Measurements from ENCODE around the gene CIAPIN1. TPM values are rescaled to one million over a fixed set of nuclear protein-coding genes. Genes with fewer than 3 reads are reported as not detected.
A peak's percentile ranks its signal among the peaks of the same experiment; 100 is the strongest.

CIAPIN1 gene
- total and polyA plus RNA-seq, 2 of the 8 experiments (the other 6 are each of a cell fraction or from before 2014, with no cell fraction given) = 76.8 to 83.6 TPM

DNA sequence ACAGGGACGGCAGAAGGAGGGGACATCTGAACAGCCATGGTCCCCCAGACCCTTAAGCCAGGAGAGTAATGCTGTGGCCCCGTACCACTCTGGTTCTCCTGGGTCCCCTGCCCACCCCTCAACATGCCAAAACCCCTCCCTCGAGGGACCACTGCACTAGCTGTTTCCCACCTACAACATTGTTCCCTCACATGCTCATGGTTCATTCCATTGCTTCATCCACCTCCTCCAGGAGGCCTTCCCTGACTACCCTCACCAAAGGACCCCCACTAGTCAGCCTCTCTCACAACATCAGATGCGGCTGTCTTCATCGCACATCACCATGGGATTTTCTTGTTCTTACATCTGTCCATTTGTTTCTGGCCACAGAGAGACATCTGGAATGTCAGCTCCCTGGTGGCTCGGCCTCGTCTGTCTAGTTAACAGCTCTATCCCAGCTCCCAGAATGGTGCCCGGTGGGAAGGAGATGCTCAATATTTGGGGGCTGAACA is 37.4 kb upstream of the CIAPIN1 start:
- TF ChIP-seq CTBP2 (IDR thresholded peaks at IDR 0.05; ENCODE audit: borderline replicate concordance, insufficient read depth, insufficient read length, low read length) (no peak), CHD1 (IDR thresholded peaks at IDR 0.05; ENCODE audit: low read depth, low read length) (no peak), KDM1A (IDR thresholded peaks at IDR 0.05; ENCODE audit: borderline replicate concordance, low read length) (no peak)
- TF ChIP-seq, protein P1, sequence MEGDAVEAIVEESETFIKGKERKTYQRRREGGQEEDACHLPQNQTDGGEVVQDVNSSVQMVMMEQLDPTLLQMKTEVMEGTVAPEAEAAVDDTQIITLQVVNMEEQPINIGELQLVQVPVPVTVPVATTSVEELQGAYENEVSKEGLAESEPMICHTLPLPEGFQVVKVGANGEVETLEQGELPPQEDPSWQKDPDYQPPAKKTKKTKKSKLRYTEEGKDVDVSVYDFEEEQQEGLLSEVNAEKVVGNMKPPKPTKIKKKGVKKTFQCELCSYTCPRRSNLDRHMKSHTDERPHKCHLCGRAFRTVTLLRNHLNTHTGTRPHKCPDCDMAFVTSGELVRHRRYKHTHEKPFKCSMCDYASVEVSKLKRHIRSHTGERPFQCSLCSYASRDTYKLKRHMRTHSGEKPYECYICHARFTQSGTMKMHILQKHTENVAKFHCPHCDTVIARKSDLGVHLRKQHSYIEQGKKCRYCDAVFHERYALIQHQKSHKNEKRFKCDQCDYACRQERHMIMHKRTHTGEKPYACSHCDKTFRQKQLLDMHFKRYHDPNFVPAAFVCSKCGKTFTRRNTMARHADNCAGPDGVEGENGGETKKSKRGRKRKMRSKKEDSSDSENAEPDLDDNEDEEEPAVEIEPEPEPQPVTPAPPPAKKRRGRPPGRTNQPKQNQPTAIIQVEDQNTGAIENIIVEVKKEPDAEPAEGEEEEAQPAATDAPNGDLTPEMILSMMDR (IDR thresholded peaks at IDR 0.05; ENCODE audit: control extremely low read depth in 1 of 3, insufficient read depth in 1 of 3, low read depth in 1 of 3, low read length in 3 of 3) = no peak
- Histone ChIP-seq H3K14ac (ENCODE audit: insufficient read length) (no peak overlapping the region), H4K5ac (ENCODE audit: insufficient read length, low read depth, low read length) (no peak overlapping the region), H3K4me3 (ENCODE audit: extremely low read depth in 1 of 4, insufficient read depth in 2 of 4, low read depth in 3 of 4, low read length in 4 of 4) (no peak overlapping the region), H3K23ac (ENCODE audit: insufficient read length) (no peak overlapping the region), H2AFZ (ENCODE audit: low read length) (no peak overlapping the region), H2BK5ac (ENCODE audit: low read depth, low read length) (no peak overlapping the region), H3K4me2 (ENCODE audit: insufficient read depth in 1 of 2, low read depth in 2 of 2, low read length in 2 of 2) (no peak overlapping the region; a peak in 1 of 4 replicates), H3K56ac (replicated peaks; ENCODE audit: insufficient read length, low read depth, low read length) (no peak overlapping the region), H4K20me1 (replicated peaks in 1 of 2; ENCODE audit: control insufficient read depth in 1 of 2, insufficient read depth in 2 of 2, low read length in 2 of 2) (no peaks in the 10 kb centered on the region), H3K23me2 (ENCODE audit: low read depth, low read length) (peaks cover 10% of the 10 kb centered on the region; the same call in 1 of the 2 replicates), H2BK12ac (ENCODE audit: low read depth, low read length) (no peak overlapping the region), H4K8ac (ENCODE audit: extremely low read depth, insufficient read depth, low read length) (peak overlapping the region; percentile 29), H3K9me3 (ENCODE audit: insufficient read depth in 2 of 2, low read depth in 1 of 2, low read length in 1 of 2) (peaks cover 3 to 4% of the 10 kb centered on the region in 2 experiments; a peak in 1 of 4 replicates), H2BK120ac (replicated peaks; ENCODE audit: low read depth, low read length) (no peak overlapping the region), H3K79me1 (ENCODE audit: low read depth, low read length) (no peaks in the 10 kb centered on the region), H3K9ac (replicated peaks in 1 of 4; ENCODE audit: extremely low read depth in 1 of 4, low read depth in 3 of 4, low read length in 3 of 4) (no peak overlapping the region), H3K27ac (ENCODE audit: low read depth, low read length) (no peak overlapping the region), H3K79me2 (ENCODE audit: control insufficient read depth in 1 of 2, insufficient read depth in 2 of 2, low read length in 2 of 2) (no peaks in the 10 kb centered on the region), H2AK5ac (ENCODE audit: low read depth, low read length) (no peak overlapping the region), H3K4me1 (replicated peaks in 1 of 4; ENCODE audit: control insufficient read depth in 3 of 4, insufficient read depth in 4 of 4, low read length in 3 of 4) (peaks cover 0 to 22% (median 11%) of the 10 kb centered on the region in 4 experiments; a peak in 6 of 7 replicates), H3K4ac (replicated peaks; ENCODE audit: insufficient read length, low read depth, low read length) (no peak overlapping the region), H3K36me3 (ENCODE audit: control insufficient read depth in 2 of 4, insufficient read depth in 4 of 4, low read length in 3 of 4) (no peaks in the 10 kb centered on the region), H3K18ac (ENCODE audit: extremely low read depth, low read length) (no peak overlapping the region), H3K27me3 (replicated peaks in 1 of 4; ENCODE audit: control insufficient read depth in 3 of 4, extremely low read depth in 1 of 4, insufficient read depth in 3 of 4, low read length in 3 of 4) (peaks cover 0 to 12% (median 4%) of the 10 kb centered on the region in 4 experiments; a peak in 4 of 7 replicates), H2BK15ac (ENCODE audit: low read length) (no peak overlapping the region), H2BK20ac (ENCODE audit: low read length) (no peak overlapping the region), H4K91ac (replicated peaks; ENCODE audit: insufficient read length, low read length) (no peak overlapping the region)
- CTCF ChIA-PET (ENCODE audit: partially characterized antibody) = interaction anchor here (1.7 to 14.6 kb wide), 2 partner anchors 23 to 33 kb away, joined by 7 to 144 read pairs; partner anchors contain the start of gene POLR2C
- no peak for FAIRE-seq
- DNase-seq (ENCODE audit: low read depth in 1 of 2, low spot score in 2 of 2) = no peak
- POLR2A ChIA-PET (ENCODE audit: partially characterized antibody) = interaction anchor here (0.8 to 1.8 kb wide), 5 partner anchors 10 to 53 kb away, joined by 3 to 6 read pairs (median 4); no protein-coding TSS in a partner anchor
- 89% methylated on average over 8 of the region's 8 CpGs; no CpG with 5 or more reads in 1 of the 2 experiments for WGBS, 2 experiments (ENCODE audit: extremely low coverage in 1 of 2, insufficient coverage in 1 of 2, insufficient read length in 1 of 2, insufficient replicate concordance in 2 of 2, low coverage in 1 of 2, low lambda C conversion rate in 2 of 2, missing lambda C conversion rate in 1 of 2)

Measured in H1 (cell line).